Epithelial cell of prostate (primary cell): Measurements from ENCODE around the gene MS4A15.
A peak's percentile ranks its signal among the peaks of the same experiment; 100 is the strongest.

Experiments
- DNase-seq: peaks from one replicate; pipeline ENCODE4 v3.0.0-alpha.2; 2011; ENCODE audit warnings: low read depth, low spot score
- H3K27ac ChIP-seq: fragments of 450-650 bp; 2 replicates; pipeline ENCODE4 v1.5.1; 2017; ENCODE audit warnings: mild to moderate bottlenecking

Gene MS4A15

GRCh38 chr11:60774726-60775125, 18.1 kb downstream of the MS4A15 start:
- no peak for DNase-seq
- H3K27ac ChIP-seq = no peak overlapping the region

- no peak overlapping the region for H3K27ac ChIP-seq
- DNase-seq = peak; percentile 43
These were observed 18.8 kb downstream of the MS4A15 start for GRCh38 chr11:60775420-60775961.

GRCh38 chr11:60776167-60776566, 19.5 kb downstream of the MS4A15 start:
- DNase-seq = no peak
- H3K27ac ChIP-seq = no peak overlapping the region

GRCh38 chr11:60777106-60777505, 20.4 kb downstream of the MS4A15 start:
- H3K27ac ChIP-seq = no peak overlapping the region
- no peak for DNase-seq

GRCh38 chr11:60777572-60777971, 20.9 kb downstream of the MS4A15 start:
- peak; percentile 18 for DNase-seq

GRCh38 chr11:60780065-60780464, 23.4 kb downstream of the MS4A15 start:
- no peak for DNase-seq
- no peak overlapping the region for H3K27ac ChIP-seq

More at GRCh38 chr11:60777572-60777971, 20.9 kb downstream of the MS4A15 start:
- H3K27ac ChIP-seq = no peak overlapping the region

GRCh38 chr11:60780774-60781173, 24.1 kb downstream of the MS4A15 start:
- DNase-seq = no peak
- no peak overlapping the region for H3K27ac ChIP-seq

GRCh38 chr11:60781286-60781980, 24.8 kb downstream of the MS4A15 start:
- H3K27ac ChIP-seq = no peak overlapping the region
- DNase-seq = no peak

GRCh38 chr11:60781981-60782316, 25.3 kb downstream of the MS4A15 start:
- no peak overlapping the region for H3K27ac ChIP-seq
- DNase-seq = no peak

GRCh38 chr11:60782393-60783140, 25.9 kb downstream of the MS4A15 start:
- no peak for DNase-seq
- H3K27ac ChIP-seq = no peak overlapping the region

- DNase-seq = no peak
- no peak overlapping the region for H3K27ac ChIP-seq
These were observed 26.4 kb downstream of the MS4A15 start for GRCh38 chr11:60783141-60783484.

GRCh38 chr11:60783911-60784310, 27.2 kb downstream of the MS4A15 start:
- no peak for DNase-seq
- H3K27ac ChIP-seq = no peak overlapping the region

- no peak for DNase-seq
These were observed 28.5 kb downstream of the MS4A15 start, which contains the start of gene MS4A10 for GRCh38 chr11:60785136-60785535. MS4A10 (plus strand) TSS chr11:60785333; CDS start chr11:60790336, 5,003 bp downstream.

GRCh38 chr11:60785806-60786361, 29.2 kb downstream of the MS4A15 start:
- no peak overlapping the region for H3K27ac ChIP-seq
- DNase-seq = no peak

More at GRCh38 chr11:60785136-60785535, 28.5 kb downstream of the MS4A15 start, which contains the start of gene MS4A10:
- no peak within 1 kb of the TSS for H3K27ac ChIP-seq

GRCh38 chr11:60786811-60787567, 30.3 kb downstream of the MS4A15 start:
- no peak overlapping the region for H3K27ac ChIP-seq
- DNase-seq = no peak

GRCh38 chr11:60788401-60789125, 31.9 kb downstream of the MS4A15 start:
- H3K27ac ChIP-seq = no peak overlapping the region

GRCh38 chr11:60790726-60791125, 34.1 kb downstream of the MS4A15 start:
- no peak overlapping the region for H3K27ac ChIP-seq
- DNase-seq = no peak

More at GRCh38 chr11:60788401-60789125, 31.9 kb downstream of the MS4A15 start:
- no peak for DNase-seq

GRCh38 chr11:60791153-60791933, 34.7 kb downstream of the MS4A15 start:
- H3K27ac ChIP-seq = no peak overlapping the region
- no peak for DNase-seq

GRCh38 chr11:60792521-60792920, 35.9 kb downstream of the MS4A15 start:
- DNase-seq = no peak
- H3K27ac ChIP-seq = no peak overlapping the region
